ENCODE results near the gene ANO2. TPM values are rescaled to one million over a fixed set of nuclear protein-coding genes. Genes with fewer than 3 reads are reported as not detected.

The ANO2 gene
- total RNA-seq, 1 experiment from 2014 or later: not detected

DNA sequence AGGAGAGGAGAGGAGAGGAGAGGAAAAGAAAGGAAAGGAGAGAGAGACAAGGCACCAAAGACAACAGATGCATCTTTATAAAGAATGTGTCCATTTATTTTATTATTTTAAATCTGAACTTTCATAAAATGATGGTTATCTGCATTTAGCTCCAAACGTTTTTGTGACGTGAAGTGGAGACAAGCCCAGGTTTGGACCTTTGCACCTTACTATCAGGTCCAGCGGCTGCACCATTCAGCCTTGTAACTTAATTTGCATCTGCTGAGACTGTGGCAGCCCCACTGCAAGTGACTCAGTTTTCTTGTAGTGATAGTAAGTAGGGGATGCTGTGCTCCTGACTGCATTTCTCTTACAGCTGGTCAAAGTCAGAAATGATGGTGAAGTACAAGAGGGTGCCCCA lies 382.5 kb downstream of the ANO2 start:
- Histone ChIP-seq H3K9ac (ENCODE audit: low read length) (no peak overlapping the region), H3K9me3 (ENCODE audit: low read length) (no peaks in the 10 kb centered on the region), H3K27me3 (ENCODE audit: low read length) (peaks cover 2% of the 10 kb centered on the region; the same call in 1 of the 2 replicates), H3K4me3 (ENCODE audit: low read length) (no peak overlapping the region), H3K27ac (ENCODE audit: low read length) (no peak overlapping the region), H3F3A (ENCODE audit: low read length, unreplicated experiment) (no peaks in the 10 kb centered on the region), H3K79me2 (ENCODE audit: low read length) (no peaks in the 10 kb centered on the region), H4K20me1 (ENCODE audit: low read length) (no peaks in the 10 kb centered on the region), H2AFZ (ENCODE audit: low read length) (no peak overlapping the region), H3K9me2 (replicated peaks; ENCODE audit: low read length) (no peaks in the 10 kb centered on the region), H3K36me3 (ENCODE audit: low read depth, low read length) (no peaks in the 10 kb centered on the region), H3K4me1 (ENCODE audit: insufficient read depth, low read length) (no peaks in the 10 kb centered on the region), H3K4me2 (ENCODE audit: low read length) (no peak overlapping the region)
- ATAC-seq: no peak
- ChIA-PET POLR2A (ENCODE audit: unreplicated experiment) (no interaction called here), CTCF (no interaction called here)
- TF ChIP-seq, protein P1, sequence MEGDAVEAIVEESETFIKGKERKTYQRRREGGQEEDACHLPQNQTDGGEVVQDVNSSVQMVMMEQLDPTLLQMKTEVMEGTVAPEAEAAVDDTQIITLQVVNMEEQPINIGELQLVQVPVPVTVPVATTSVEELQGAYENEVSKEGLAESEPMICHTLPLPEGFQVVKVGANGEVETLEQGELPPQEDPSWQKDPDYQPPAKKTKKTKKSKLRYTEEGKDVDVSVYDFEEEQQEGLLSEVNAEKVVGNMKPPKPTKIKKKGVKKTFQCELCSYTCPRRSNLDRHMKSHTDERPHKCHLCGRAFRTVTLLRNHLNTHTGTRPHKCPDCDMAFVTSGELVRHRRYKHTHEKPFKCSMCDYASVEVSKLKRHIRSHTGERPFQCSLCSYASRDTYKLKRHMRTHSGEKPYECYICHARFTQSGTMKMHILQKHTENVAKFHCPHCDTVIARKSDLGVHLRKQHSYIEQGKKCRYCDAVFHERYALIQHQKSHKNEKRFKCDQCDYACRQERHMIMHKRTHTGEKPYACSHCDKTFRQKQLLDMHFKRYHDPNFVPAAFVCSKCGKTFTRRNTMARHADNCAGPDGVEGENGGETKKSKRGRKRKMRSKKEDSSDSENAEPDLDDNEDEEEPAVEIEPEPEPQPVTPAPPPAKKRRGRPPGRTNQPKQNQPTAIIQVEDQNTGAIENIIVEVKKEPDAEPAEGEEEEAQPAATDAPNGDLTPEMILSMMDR (conservative IDR thresholded peaks at IDR 0.05; ENCODE audit: low read depth, low read length): no peak
- TF ChIP-seq EZH2phosphoT487 (IDR thresholded peaks at IDR 0.05; ENCODE audit: borderline replicate concordance, low read length): no peak
- TF ChIP-seq EZH2 (IDR thresholded peaks at IDR 0.05; ENCODE audit: low read length, unreplicated experiment): no peak
- no TSS peak for BruUV-seq (replicated peaks)
- DNase-seq: no peak
- intact Hi-C loops (cut with micrococcal nuclease): no loop called here

DNA sequence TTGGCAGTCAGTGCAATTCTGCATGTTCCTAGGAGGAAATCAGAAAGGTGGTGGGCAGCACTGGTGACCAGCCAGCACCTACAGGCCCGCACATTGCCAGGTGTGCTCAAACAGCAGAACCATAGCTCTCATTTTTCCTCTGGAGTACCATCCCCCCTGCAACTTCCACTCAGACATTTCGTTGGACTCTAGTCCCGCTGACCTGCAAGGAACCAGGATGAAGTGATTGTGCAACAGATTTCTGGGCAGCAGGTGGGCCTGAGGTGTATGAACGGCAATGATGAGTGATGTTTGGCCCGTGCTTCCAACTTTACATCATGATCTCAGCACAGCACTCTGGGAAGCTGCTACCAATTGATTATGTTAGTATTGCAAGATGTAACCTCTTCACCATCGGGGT lies 383.2 kb downstream of the ANO2 start:
- Histone ChIP-seq H3F3A (ENCODE audit: low read length, unreplicated experiment) (no peaks in the 10 kb centered on the region), H3K9me3 (ENCODE audit: low read length) (no peaks in the 10 kb centered on the region), H2AFZ (ENCODE audit: low read length) (no peak overlapping the region), H4K20me1 (ENCODE audit: low read length) (no peaks in the 10 kb centered on the region), H3K4me1 (ENCODE audit: insufficient read depth, low read length) (no peaks in the 10 kb centered on the region), H3K36me3 (ENCODE audit: low read depth, low read length) (no peaks in the 10 kb centered on the region), H3K9ac (ENCODE audit: low read length) (no peak overlapping the region), H3K4me3 (ENCODE audit: low read length) (no peak overlapping the region), H3K27ac (ENCODE audit: low read length) (no peak overlapping the region), H3K9me2 (replicated peaks; ENCODE audit: low read length) (no peaks in the 10 kb centered on the region), H3K4me2 (ENCODE audit: low read length) (no peak overlapping the region), H3K79me2 (ENCODE audit: low read length) (no peaks in the 10 kb centered on the region), H3K27me3 (ENCODE audit: low read length) (peaks cover 2% of the 10 kb centered on the region; the same call in 1 of the 2 replicates)
- ChIA-PET POLR2A (ENCODE audit: unreplicated experiment) (no interaction called here), CTCF (no interaction called here)
- intact Hi-C loops (cut with micrococcal nuclease): no loop called here
- TF ChIP-seq EZH2phosphoT487 (IDR thresholded peaks at IDR 0.05; ENCODE audit: borderline replicate concordance, low read length) (no peak), EZH2 (IDR thresholded peaks at IDR 0.05; ENCODE audit: low read length, unreplicated experiment) (no peak)
- TF ChIP-seq, protein P1 (conservative IDR thresholded peaks at IDR 0.05; ENCODE audit: low read depth, low read length): no peak
- BruUV-seq (replicated peaks): no TSS peak
- no peak for ATAC-seq
- DNase-seq: no peak

GRCh38 chr12:5561057-5561456 lies 384.0 kb downstream of the ANO2 start:
- DNase-seq (no peak), ATAC-seq (no peak)
- Histone ChIP-seq H3K27me3 (ENCODE audit: low read length) (peaks cover 2% of the 10 kb centered on the region; the same call in 1 of the 2 replicates), H4K20me1 (ENCODE audit: low read length) (no peaks in the 10 kb centered on the region), H3K4me2 (ENCODE audit: low read length) (no peak overlapping the region), H3K27ac (ENCODE audit: low read length) (no peak overlapping the region), H3K9me3 (ENCODE audit: low read length) (no peaks in the 10 kb centered on the region), H3F3A (ENCODE audit: low read length, unreplicated experiment) (no peaks in the 10 kb centered on the region), H2AFZ (ENCODE audit: low read length) (no peak overlapping the region), H3K4me1 (ENCODE audit: insufficient read depth, low read length) (no peaks in the 10 kb centered on the region), H3K36me3 (ENCODE audit: low read depth, low read length) (no peaks in the 10 kb centered on the region), H3K79me2 (ENCODE audit: low read length) (no peaks in the 10 kb centered on the region), H3K4me3 (ENCODE audit: low read length) (no peak overlapping the region), H3K9ac (ENCODE audit: low read length) (no peak overlapping the region), H3K9me2 (replicated peaks; ENCODE audit: low read length) (no peaks in the 10 kb centered on the region)
- TF ChIP-seq, protein P1 (conservative IDR thresholded peaks at IDR 0.05; ENCODE audit: low read depth, low read length): no peak
- TF ChIP-seq EZH2phosphoT487 (IDR thresholded peaks at IDR 0.05; ENCODE audit: borderline replicate concordance, low read length) (no peak), EZH2 (IDR thresholded peaks at IDR 0.05; ENCODE audit: low read length, unreplicated experiment) (no peak)
- CTCF ChIA-PET: no interaction called here
- POLR2A ChIA-PET (ENCODE audit: unreplicated experiment): no interaction called here
- BruUV-seq (replicated peaks): no TSS peak
- intact Hi-C loops (cut with micrococcal nuclease): no loop called here
